GM23338 (cell line): ENCODE results near the gene STX8. TPM values are rescaled to one million over a fixed set of nuclear protein-coding genes. Genes with fewer than 3 reads are reported as not detected.

Source experiments
- ATAC-seq: fragments of 200-7000 bp; cut with Tn5 transposase; 3 replicates; pipeline ENCODE4 v1.9.1; 2020
- DNase-seq: peaks from one replicate; pipeline ENCODE4 v3.0.0-alpha.2; 2015; ENCODE audit warnings: low spot score
- H2AFZ ChIP-seq: fragments of 200-600 bp; sonication (generic); 2 replicates; pipeline ENCODE4 v1.8.0; 2016; ENCODE audit warnings: antibody characterized with exemption, mild to moderate bottlenecking, moderate library complexity
- H3F3A ChIP-seq: fragments of 200-600 bp; sonication (generic); replicated peaks from 2 replicates; pipeline ENCODE4 v1.8.0; 2017; ENCODE audit warnings: antibody characterized with exemption, mixed run types, low read depth
- H3K27ac ChIP-seq: fragments of 200-600 bp; sonication (generic); 2 replicates; pipeline ENCODE4 v1.6.1; 2016; ENCODE audit warnings: low read depth
- H3K27me3 ChIP-seq: fragments of 200-600 bp; sonication (generic); 2 replicates; pipeline ENCODE4 v1.8.0; 2016; ENCODE audit warnings: mild to moderate bottlenecking, mixed run types, moderate library complexity; ENCODE audit not compliant: insufficient read depth
- H3K36me3 ChIP-seq: fragments of 200-600 bp; sonication (generic); 2 replicates; pipeline ENCODE4 v1.8.0; 2016; ENCODE audit warnings: mild to moderate bottlenecking; ENCODE audit not compliant: insufficient read depth
- H3K4me1 ChIP-seq: fragments of 200-600 bp; sonication (generic); 2 replicates; pipeline ENCODE4 v1.8.0; 2016; ENCODE audit warnings: mild to moderate bottlenecking, moderate library complexity; ENCODE audit not compliant: insufficient read depth
- H3K4me2 ChIP-seq: fragments of 200-600 bp; sonication (generic); 2 replicates; pipeline ENCODE4 v1.7.1; 2017; ENCODE audit warnings: mixed run types
- H3K4me3 ChIP-seq: fragments of 200-600 bp; sonication (generic); 2 replicates; pipeline ENCODE4 v1.6.1; 2016; ENCODE audit warnings: mixed run types
- H3K79me2 ChIP-seq: fragments of 200-600 bp; sonication (generic); replicated peaks from 2 replicates; pipeline ENCODE4 v1.8.0; 2017; ENCODE audit warnings: mild to moderate bottlenecking; ENCODE audit not compliant: insufficient read depth
- H3K9me2 ChIP-seq: fragments of 200-600 bp; sonication (generic); 2 replicates; pipeline ENCODE4 v1.8.0; 2017; ENCODE audit not compliant: insufficient read depth
- H4K20me1 ChIP-seq: fragments of 200-600 bp; sonication (generic); replicated peaks from 2 replicates; pipeline ENCODE4 v1.8.0; 2017; ENCODE audit warnings: mild to moderate bottlenecking; ENCODE audit not compliant: insufficient read depth
- H3K27ac Mint-ChIP-seq: 2 replicates; pipeline ENCODE4 v1.8.0; 2020; ENCODE audit warnings: inconsistent platforms, mild to moderate bottlenecking, moderate library complexity, mixed read lengths
- H3K27me3 Mint-ChIP-seq: 3 replicates; pipeline ENCODE4 v1.8.0; 2022; ENCODE audit warnings: low read depth, mild to moderate bottlenecking, moderate library complexity, mixed read lengths, inconsistent platforms; ENCODE audit not compliant: insufficient read depth, poor library complexity
- H3K36me3 Mint-ChIP-seq: 3 replicates; pipeline ENCODE4 v1.8.0; 2021; ENCODE audit warnings: low read depth, mild to moderate bottlenecking, inconsistent platforms, moderate library complexity, mixed read lengths
- H3K4me1 Mint-ChIP-seq: 3 replicates; pipeline ENCODE4 v1.8.0; 2020; ENCODE audit warnings: mild to moderate bottlenecking, inconsistent platforms, mixed read lengths
- H3K4me3 Mint-ChIP-seq: 3 replicates; pipeline ENCODE4 v1.8.0; 2021; ENCODE audit warnings: moderate library complexity, mild to moderate bottlenecking, inconsistent platforms, mixed read lengths
- H3K9me3 Mint-ChIP-seq: 3 replicates; pipeline ENCODE4 v1.8.0; 2020; ENCODE audit warnings: moderate library complexity, mild to moderate bottlenecking, inconsistent platforms, mixed read lengths
- CREB1 ChIP-seq: fragments of 250-450 bp; sonication (Bioruptor Pico); IDR thresholded peaks from 2 replicates; pipeline ENCODE4 v1.5.0; 2020; ENCODE audit warnings: low read depth, mild to moderate bottlenecking, moderate library complexity
- CTCF ChIP-seq, 2 experiments: fragments of 200-600 bp in 1 of 2; sonication (generic) in 1 of 2; conservative IDR thresholded peaks; 2 replicates each; pipeline versions ENCODE4 v1.5.1 to v1.6.1; 2016 to 2017; ENCODE audit warnings: antibody characterized with exemption in 2 of 2, low read depth in 2 of 2, mild to moderate bottlenecking in 2 of 2, moderate library complexity in 1 of 2
- EZH2 ChIP-seq: fragments of 200-600 bp; sonication (generic); IDR thresholded peaks from one replicate; pipeline ENCODE4 v1.8.0; 2017; ENCODE audit warnings: antibody characterized with exemption, mild to moderate bottlenecking, low read depth; ENCODE audit not compliant: unreplicated experiment
- EZH2phosphoT487 ChIP-seq: fragments of 200-600 bp; sonication (generic); IDR thresholded peaks from one replicate; pipeline ENCODE4 v1.8.1; 2018; ENCODE audit warnings: antibody characterized with exemption; ENCODE audit not compliant: unreplicated experiment
- JUNB ChIP-seq: IDR thresholded peaks from one replicate; pipeline ENCODE4 v1.6.1; 2016; ENCODE audit warnings: antibody characterized with exemption; ENCODE audit not compliant: unreplicated experiment
- NANOG ChIP-seq: IDR thresholded peaks from 2 replicates; pipeline ENCODE4 v1.6.1; 2016; ENCODE audit warnings: antibody characterized with exemption, borderline replicate concordance
- POLR2AphosphoS5 ChIP-seq: IDR thresholded peaks from 2 replicates; pipeline ENCODE4 v1.6.1; 2016; ENCODE audit warnings: antibody characterized with exemption, low read depth
- REST ChIP-seq: IDR thresholded peaks from one replicate; pipeline ENCODE4 v1.6.1; 2018; ENCODE audit warnings: antibody characterized with exemption; ENCODE audit not compliant: unreplicated experiment
- STAT1 ChIP-seq: IDR thresholded peaks from one replicate; pipeline ENCODE4 v1.6.1; 2016; ENCODE audit warnings: antibody characterized with exemption; ENCODE audit not compliant: unreplicated experiment
- ZNF114 ChIP-seq: fragments of 250-450 bp; sonication (Bioruptor Pico); IDR thresholded peaks from 2 replicates; pipeline ENCODE4 v1.5.0; 2020; ENCODE audit warnings: mild to moderate bottlenecking, moderate library complexity
- ZNF331 ChIP-seq: fragments of 250-450 bp; sonication (Bioruptor Pico); IDR thresholded peaks from 2 replicates; pipeline ENCODE4 v1.5.0; 2020; ENCODE audit warnings: low read depth, mild to moderate bottlenecking, moderate library complexity
- polyA plus RNA-seq: library from polyadenylated mRNA; unstranded; fragments of >200 nt; fragmentation: Nextera tagmentation; extraction: Ambion mirVana; gene quantifications from 2 replicates; pipeline ENCODE4 v1.2.1, GENCODE V29; 2016
- total RNA-seq: library from RNA; depleted of rRNA; stranded (reverse); fragments of >200 nt; shearing (Covaris generic); gene quantifications from 2 replicates; pipeline ENCODE4 v1.2.3, GENCODE V29; 2014
- TF ChIP-seq, protein P1 (sequence below): fragments of 250-450 bp; sonication (Bioruptor Pico); IDR thresholded peaks from 2 replicates; pipeline ENCODE4 v1.5.0; 2020; ENCODE audit warnings: mild to moderate bottlenecking, moderate library complexity
- TF ChIP-seq, protein P2 (sequence below): IDR thresholded peaks from 2 replicates; pipeline ENCODE4 v1.6.1; 2016; ENCODE audit warnings: antibody characterized with exemption

Gene STX8
- total and polyA plus RNA-seq, 2 experiments from 2014 or later, result 59.4 to 82.3 TPM

DNA sequence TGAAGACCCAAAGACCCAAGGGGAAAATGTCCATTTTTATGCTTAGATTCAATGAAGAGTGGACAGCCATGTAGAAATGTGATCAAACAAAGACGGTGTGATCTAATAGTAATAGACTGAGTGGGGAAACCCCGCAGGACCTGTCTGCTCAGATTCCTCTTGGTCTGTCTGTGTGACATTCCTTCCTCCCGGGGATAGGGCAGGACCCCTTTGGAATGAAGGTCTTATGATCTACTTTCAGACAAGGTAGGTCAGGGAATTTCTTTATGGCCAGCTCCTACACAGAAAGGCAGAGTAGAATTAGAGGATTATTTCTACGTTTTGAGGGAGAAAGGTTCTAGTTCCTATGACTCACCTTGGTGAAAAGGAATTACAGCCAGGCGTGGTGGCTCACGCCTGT is 267.6 kb downstream of the STX8 start:
- no peaks in the 10 kb centered on the region for H3K36me3 ChIP-seq
- H3K9me2 ChIP-seq, result no peaks in the 10 kb centered on the region
- H2AFZ ChIP-seq, result no peak overlapping the region
- peaks cover 34% of the 10 kb centered on the region for H3K4me1 Mint-ChIP-seq
- peak; percentile 59; the same call in 2 of the 3 replicates for ATAC-seq
- no peaks in the 10 kb centered on the region for H4K20me1 ChIP-seq
- no peaks in the 10 kb centered on the region for H3K9me3 Mint-ChIP-seq
- 0 out of 2 replicates have a peak overlapping the region, but pooled peaks have one; percentile 28 for H3K4me2 ChIP-seq
- H3K27me3 ChIP-seq, result no peaks in the 10 kb centered on the region
- H3K27me3 Mint-ChIP-seq, result peaks cover 5% of the 10 kb centered on the region
- H3K4me1 ChIP-seq, result peaks cover 30% of the 10 kb centered on the region
- DNase-seq, result peak; percentile 37
- no peaks in the 10 kb centered on the region for H3K79me2 ChIP-seq
- H3K4me3 Mint-ChIP-seq, result no peak overlapping the region
- H3K4me3 ChIP-seq, result no peak overlapping the region
- H3K27ac ChIP-seq, result peak overlapping the region; percentile 47; the same call in 1 of the 2 replicates
- TF ChIP-seq EZH2phosphoT487, result no peak
- TF ChIP-seq, protein P1, sequence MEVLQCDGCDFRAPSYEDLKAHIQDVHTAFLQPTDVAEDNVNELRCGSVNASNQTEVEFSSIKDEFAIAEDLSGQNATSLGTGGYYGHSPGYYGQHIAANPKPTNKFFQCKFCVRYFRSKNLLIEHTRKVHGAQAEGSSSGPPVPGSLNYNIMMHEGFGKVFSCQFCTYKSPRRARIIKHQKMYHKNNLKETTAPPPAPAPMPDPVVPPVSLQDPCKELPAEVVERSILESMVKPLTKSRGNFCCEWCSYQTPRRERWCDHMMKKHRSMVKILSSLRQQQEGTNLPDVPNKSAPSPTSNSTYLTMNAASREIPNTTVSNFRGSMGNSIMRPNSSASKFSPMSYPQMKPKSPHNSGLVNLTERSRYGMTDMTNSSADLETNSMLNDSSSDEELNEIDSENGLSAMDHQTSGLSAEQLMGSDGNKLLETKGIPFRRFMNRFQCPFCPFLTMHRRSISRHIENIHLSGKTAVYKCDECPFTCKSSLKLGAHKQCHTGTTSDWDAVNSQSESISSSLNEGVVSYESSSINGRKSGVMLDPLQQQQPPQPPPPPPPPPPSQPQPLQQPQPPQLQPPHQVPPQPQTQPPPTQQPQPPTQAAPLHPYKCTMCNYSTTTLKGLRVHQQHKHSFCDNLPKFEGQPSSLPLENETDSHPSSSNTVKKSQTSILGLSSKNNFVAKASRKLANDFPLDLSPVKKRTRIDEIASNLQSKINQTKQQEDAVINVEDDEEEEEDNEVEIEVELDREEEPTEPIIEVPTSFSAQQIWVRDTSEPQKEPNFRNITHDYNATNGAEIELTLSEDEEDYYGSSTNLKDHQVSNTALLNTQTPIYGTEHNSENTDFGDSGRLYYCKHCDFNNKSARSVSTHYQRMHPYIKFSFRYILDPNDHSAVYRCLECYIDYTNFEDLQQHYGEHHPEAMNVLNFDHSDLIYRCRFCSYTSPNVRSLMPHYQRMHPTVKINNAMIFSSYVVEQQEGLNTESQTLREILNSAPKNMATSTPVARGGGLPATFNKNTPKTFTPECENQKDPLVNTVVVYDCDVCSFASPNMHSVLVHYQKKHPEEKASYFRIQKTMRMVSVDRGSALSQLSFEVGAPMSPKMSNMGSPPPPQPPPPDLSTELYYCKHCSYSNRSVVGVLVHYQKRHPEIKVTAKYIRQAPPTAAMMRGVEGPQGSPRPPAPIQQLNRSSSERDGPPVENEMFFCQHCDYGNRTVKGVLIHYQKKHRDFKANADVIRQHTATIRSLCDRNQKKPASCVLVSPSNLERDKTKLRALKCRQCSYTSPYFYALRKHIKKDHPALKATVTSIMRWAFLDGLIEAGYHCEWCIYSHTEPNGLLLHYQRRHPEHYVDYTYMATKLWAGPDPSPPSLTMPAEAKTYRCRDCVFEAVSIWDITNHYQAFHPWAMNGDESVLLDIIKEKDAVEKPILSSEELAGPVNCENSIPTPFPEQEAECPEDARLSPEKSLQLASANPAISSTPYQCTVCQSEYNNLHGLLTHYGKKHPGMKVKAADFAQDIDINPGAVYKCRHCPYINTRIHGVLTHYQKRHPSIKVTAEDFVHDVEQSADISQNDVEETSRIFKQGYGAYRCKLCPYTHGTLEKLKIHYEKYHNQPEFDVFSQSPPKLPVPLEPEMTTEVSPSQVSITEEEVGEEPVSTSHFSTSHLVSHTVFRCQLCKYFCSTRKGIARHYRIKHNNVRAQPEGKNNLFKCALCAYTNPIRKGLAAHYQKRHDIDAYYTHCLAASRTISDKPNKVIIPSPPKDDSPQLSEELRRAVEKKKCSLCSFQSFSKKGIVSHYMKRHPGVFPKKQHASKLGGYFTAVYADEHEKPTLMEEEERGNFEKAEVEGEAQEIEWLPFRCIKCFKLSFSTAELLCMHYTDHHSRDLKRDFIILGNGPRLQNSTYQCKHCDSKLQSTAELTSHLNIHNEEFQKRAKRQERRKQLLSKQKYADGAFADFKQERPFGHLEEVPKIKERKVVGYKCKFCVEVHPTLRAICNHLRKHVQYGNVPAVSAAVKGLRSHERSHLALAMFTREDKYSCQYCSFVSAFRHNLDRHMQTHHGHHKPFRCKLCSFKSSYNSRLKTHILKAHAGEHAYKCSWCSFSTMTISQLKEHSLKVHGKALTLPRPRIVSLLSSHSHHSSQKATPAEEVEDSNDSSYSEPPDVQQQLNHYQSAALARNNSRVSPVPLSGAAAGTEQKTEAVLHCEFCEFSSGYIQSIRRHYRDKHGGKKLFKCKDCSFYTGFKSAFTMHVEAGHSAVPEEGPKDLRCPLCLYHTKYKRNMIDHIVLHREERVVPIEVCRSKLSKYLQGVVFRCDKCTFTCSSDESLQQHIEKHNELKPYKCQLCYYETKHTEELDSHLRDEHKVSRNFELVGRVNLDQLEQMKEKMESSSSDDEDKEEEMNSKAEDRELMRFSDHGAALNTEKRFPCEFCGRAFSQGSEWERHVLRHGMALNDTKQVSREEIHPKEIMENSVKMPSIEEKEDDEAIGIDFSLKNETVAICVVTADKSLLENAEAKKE, result no peak
- no peak for TF ChIP-seq REST
- no peak for TF ChIP-seq ZNF331 (CRISPR knock-in tag)
- no peak for TF ChIP-seq ZNF114
- TF ChIP-seq STAT1, result no peak
- no peak for TF ChIP-seq JUNB
- no peak for TF ChIP-seq CTCF (conservative IDR thresholded peaks at IDR 0.05; ENCODE audit: low read depth in 2 of 2)
- TF ChIP-seq, protein P2, sequence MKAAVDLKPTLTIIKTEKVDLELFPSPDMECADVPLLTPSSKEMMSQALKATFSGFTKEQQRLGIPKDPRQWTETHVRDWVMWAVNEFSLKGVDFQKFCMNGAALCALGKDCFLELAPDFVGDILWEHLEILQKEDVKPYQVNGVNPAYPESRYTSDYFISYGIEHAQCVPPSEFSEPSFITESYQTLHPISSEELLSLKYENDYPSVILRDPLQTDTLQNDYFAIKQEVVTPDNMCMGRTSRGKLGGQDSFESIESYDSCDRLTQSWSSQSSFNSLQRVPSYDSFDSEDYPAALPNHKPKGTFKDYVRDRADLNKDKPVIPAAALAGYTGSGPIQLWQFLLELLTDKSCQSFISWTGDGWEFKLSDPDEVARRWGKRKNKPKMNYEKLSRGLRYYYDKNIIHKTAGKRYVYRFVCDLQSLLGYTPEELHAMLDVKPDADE, result no peak
- TF ChIP-seq EZH2, result no peak
- TF ChIP-seq NANOG, result no peak
- TF ChIP-seq POLR2AphosphoS5, result no peak
- no peak for TF ChIP-seq CREB1 (CRISPR knock-in tag)
- no peaks in the 10 kb centered on the region for H3K36me3 Mint-ChIP-seq
- no peaks in the 10 kb centered on the region for H3F3A ChIP-seq
- peak overlapping the region; percentile 81 for H3K27ac Mint-ChIP-seq
